Measurements from ENCODE around the gene FGF3. TPM values are rescaled to one million over a fixed set of nuclear protein-coding genes. Genes with fewer than 3 reads are reported as not detected.

Gene FGF3
- total RNA-seq, 2 donors from 2014 or later, result not detected

DNA sequence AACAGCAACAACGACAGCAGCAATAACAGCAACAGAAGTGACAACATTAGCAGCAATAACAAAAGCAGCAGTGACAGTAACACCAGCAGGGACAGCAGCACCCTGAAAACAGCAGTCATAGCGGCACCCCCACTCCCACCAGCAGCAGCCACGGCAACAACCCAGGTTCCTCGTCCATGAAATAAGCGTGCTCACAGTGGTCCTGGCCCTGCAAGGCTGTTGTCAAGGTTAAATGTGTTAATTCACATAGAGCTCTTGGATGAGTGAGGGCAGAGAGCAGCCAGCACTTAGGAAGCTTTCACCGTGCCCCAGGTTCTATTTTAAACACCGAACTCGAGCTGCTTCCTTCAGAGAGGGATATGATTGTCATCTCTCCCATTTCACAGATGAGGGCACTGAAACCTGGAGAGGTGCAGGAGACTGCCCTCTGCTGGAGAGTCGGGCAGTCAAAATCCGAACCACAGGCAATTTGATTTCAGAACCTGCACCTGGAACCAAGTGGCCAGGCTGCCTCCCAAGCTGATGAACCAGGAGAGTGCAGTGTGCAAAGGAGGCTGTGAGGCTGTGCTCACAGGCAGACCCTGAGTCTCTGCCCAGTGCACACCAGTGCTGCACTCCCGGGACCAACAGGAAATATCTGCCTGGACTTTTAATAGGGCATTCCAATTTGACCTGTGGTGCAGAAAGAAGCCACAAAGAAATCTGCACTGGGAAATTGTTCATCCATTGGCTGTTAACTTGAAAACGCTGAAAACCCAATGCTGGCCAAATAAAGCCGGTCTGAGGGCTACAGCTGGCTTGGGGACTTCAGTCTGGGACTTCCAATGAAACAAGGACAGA lies 22.9 kb upstream of the FGF3 start:
- Histone ChIP-seq H3K4me3 (no peak overlapping the region), H3K36me3 (no peaks in the 10 kb centered on the region), H3K4me1 (no peaks in the 10 kb centered on the region), H3K9me3 (no peaks in the 10 kb centered on the region), H3K27me3 (no peaks in the 10 kb centered on the region), H3K27ac (no peak overlapping the region)
- DNase-seq (ENCODE audit: low spot score), result no peak
- TF ChIP-seq, protein P1, sequence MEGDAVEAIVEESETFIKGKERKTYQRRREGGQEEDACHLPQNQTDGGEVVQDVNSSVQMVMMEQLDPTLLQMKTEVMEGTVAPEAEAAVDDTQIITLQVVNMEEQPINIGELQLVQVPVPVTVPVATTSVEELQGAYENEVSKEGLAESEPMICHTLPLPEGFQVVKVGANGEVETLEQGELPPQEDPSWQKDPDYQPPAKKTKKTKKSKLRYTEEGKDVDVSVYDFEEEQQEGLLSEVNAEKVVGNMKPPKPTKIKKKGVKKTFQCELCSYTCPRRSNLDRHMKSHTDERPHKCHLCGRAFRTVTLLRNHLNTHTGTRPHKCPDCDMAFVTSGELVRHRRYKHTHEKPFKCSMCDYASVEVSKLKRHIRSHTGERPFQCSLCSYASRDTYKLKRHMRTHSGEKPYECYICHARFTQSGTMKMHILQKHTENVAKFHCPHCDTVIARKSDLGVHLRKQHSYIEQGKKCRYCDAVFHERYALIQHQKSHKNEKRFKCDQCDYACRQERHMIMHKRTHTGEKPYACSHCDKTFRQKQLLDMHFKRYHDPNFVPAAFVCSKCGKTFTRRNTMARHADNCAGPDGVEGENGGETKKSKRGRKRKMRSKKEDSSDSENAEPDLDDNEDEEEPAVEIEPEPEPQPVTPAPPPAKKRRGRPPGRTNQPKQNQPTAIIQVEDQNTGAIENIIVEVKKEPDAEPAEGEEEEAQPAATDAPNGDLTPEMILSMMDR (IDR thresholded peaks at IDR 0.05), result peak in 1 of 2 donors; percentile 34

DNA sequence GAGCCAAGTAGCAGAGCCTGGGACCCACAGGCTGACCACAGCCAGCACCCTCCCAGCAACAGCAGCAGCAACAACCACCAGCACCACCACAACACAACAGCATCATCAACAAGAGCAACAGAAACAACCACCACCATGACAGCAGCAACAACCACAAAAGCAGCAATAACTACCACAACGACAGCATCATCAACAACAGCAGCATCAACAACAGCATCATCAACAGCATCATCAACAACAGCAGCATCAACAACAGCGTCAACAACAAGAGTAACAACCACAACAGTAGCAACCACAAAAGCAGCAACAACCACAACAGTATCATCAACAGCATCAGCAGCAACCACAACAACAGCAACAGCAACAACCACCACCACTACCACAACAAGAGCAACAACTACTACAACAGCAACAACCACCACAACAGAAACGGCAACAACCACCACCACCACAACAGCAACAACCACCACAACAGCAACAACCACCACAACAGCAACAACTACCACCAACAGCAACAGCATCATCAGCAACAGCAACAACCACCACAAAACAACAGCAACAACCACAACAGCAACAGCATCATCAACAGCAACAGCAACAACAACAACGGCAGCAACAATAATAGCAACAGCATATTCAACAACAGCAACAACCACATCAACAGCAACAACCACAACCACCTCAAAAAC lies 22.1 kb upstream of the FGF3 start:
- TF ChIP-seq, protein P1 (IDR thresholded peaks at IDR 0.05), result no peak
- Histone ChIP-seq H3K4me1 (no peaks in the 10 kb centered on the region), H3K4me3 (no peak overlapping the region), H3K27ac (no peak overlapping the region), H3K9me3 (no peaks in the 10 kb centered on the region), H3K36me3 (no peaks in the 10 kb centered on the region), H3K27me3 (no peaks in the 10 kb centered on the region)
- no peak for DNase-seq (ENCODE audit: low spot score)

DNA sequence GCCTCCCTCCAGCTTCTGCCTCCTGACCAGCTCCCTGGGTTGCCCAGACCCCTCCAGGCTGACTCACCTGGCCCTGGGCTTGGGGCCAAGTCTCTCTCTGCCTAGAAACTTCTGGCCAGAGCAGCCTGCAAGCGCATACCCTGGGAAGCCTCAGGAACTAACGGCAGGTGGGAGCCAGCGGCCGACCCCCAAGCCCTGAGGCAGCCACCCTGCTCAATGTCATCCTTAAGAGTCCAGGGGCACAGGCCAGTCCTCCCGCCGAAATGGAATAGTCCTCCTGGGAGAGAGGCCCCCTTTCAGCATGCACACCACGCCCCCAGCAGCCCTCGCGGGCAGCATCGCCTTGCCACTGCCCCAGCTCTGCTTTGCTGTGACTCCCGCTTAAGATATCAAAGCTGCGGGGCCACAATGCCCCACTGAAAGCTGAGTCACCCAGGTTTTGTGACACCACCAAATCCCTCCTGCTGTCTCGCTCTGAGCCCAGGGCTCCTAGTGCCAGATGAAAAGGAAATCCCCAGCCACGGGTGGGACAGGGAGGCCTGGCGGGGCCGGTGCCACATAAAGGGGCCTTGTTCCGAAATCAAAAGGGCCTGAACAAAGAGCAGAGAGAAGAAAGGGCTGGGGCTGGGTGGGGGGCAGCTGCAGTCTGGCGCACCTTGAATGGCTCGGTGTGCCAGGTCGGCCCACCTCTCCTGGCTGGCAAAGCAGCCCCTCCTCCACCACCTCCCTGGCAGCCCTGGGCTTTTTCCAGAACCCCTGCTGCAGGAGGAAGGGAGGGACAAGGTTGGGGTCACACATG lies 21.4 kb upstream of the FGF3 start:
- Histone ChIP-seq H3K27ac (no peak overlapping the region), H3K4me1 (no peaks in the 10 kb centered on the region), H3K9me3 (no peaks in the 10 kb centered on the region), H3K4me3 (no peak overlapping the region), H3K27me3 (no peaks in the 10 kb centered on the region), H3K36me3 (no peaks in the 10 kb centered on the region)
- DNase-seq (ENCODE audit: low spot score), result no peak
- TF ChIP-seq, protein P1 (IDR thresholded peaks at IDR 0.05), result no peak

DNA sequence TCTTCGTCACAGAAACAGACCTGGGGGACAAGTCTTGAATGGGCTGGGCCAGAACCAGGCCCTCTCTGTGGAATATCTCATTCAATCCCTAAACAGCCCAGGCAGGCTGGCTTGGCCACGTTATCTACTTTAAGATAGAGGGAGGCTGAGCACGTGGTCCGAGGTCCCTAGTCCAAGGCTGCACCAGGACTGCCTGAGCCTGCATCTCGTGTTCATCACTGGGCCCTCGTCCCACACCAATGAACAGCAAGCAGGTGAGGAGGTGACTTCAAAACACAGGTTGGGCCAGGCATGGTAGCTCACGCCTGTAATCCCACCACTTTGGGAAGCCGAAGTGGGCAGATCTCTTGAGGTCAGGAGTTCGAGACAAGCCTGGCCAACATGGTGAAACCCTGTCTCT lies 20.3 kb upstream of the FGF3 start:
- no peak for DNase-seq (ENCODE audit: low spot score)
- Histone ChIP-seq H3K36me3 (no peaks in the 10 kb centered on the region), H3K27me3 (no peaks in the 10 kb centered on the region), H3K4me3 (no peak overlapping the region), H3K9me3 (no peaks in the 10 kb centered on the region), H3K27ac (no peak overlapping the region), H3K4me1 (no peaks in the 10 kb centered on the region)
- TF ChIP-seq, protein P1 (IDR thresholded peaks at IDR 0.05), result no peak

DNA sequence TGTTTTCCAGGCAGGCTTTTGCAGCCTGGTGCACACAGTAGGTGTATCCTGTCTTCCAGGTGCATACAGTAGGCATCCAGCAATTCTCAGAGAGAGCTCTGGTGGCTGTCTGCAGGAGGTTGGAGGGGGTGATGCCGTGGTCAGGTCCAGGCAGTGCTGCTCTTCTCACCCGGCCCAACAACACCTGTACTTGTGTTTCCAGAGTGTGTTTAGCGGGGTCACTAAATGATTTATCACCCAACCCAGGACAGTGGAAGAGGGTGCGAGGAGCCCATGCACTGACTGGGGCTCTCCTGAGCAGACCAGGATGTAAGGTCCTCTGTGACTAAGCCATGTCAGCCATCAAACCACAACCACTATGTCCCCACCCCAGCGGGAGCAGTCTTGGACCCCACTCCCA lies 18.6 kb upstream of the FGF3 start:
- TF ChIP-seq, protein P1 (IDR thresholded peaks at IDR 0.05), result no peak
- no peak overlapping the region for H3K27ac ChIP-seq

More for the DNA sequence above, 18.6 kb upstream of the FGF3 start:
- no peak overlapping the region for H3K4me3 ChIP-seq
- DNase-seq (ENCODE audit: low spot score), result no peak
- H3K9me3 ChIP-seq, result no peaks in the 10 kb centered on the region
- no peaks in the 10 kb centered on the region for H3K27me3 ChIP-seq
- no peaks in the 10 kb centered on the region for H3K4me1 ChIP-seq
- no peaks in the 10 kb centered on the region for H3K36me3 ChIP-seq

Data from right atrium auricular region (tissue), 2 donors.